HCT116 (cell line): ENCODE measurements around the gene AHI1. TPM values are rescaled to one million over a fixed set of nuclear protein-coding genes. Genes with fewer than 3 reads are reported as not detected.

Source experiments
- ATAC-seq: fragments of 200-7000 bp; cut with Tn5 transposase; 2 replicates; pipeline ENCODE4 v1.9.1; 2020; ENCODE audit warnings: mild to moderate bottlenecking, moderate library complexity
- BruUV-seq: library from RNA; stranded (reverse); fragments of 400-500 nt; replicated peaks from 2 replicates; lab custom pipeline; 2021; lab: Mats Ljungman, UMichigan
- CTCF ChIA-PET: fragments of 300-600 bp; sonication (Branson Sonifier 250); formaldehyde crosslinking; loops from one replicate; lab custom pipeline; 2021; ENCODE audit warnings: antibody characterized with exemption; lab: Charles Lee
- POLR2A ChIA-PET: fragments of 300-600, 350-600 bp; sonication (Branson Sonifier 250); formaldehyde crosslinking; loops from one replicate; lab custom pipeline; 2021; ENCODE audit warnings: antibody characterized with exemption; lab: Charles Lee
- RAD21 ChIA-PET, 2 experiments: fragments of 300-600 bp; sonication (Branson Sonifier 250); formaldehyde crosslinking; loops; one replicate each; lab custom pipeline; 2023; ENCODE audit warnings: low total read pairs in 2 of 2; ENCODE audit not compliant: uncharacterized antibody in 2 of 2, unreplicated experiment in 2 of 2, low non-redundant PET in 1 of 2; lab: Charles Lee
- DNase-seq: peaks from one replicate; pipeline ENCODE4 v3.0.0-alpha.2; 2010; ENCODE audit warnings: low read depth, low spot score
- H2AFZ ChIP-seq: fragments of 200-600 bp; shearing (Covaris generic), sonication (generic); 2 replicates; pipeline ENCODE4 v1.6.1; 2017; ENCODE audit warnings: low read depth, mixed run types, mixed read lengths, antibody characterized with exemption, low read length; ENCODE audit not compliant: poor library complexity, severe bottlenecking
- H3K27ac ChIP-seq: 2 replicates; pipeline ENCODE4 v1.5.1; 2012; ENCODE audit warnings: low read depth, low read length
- H3K27me3 ChIP-seq: fragments of 200-600 bp; sonication (generic); 2 replicates; pipeline ENCODE4 v1.6.1; 2016; ENCODE audit warnings: mixed run types, low read length, mixed read lengths; ENCODE audit not compliant: insufficient read depth
- H3K36me3 ChIP-seq, 2 experiments: fragments of 200-500 bp in 1 of 2; fragments of 200-600 bp in 1 of 2; sonication (Bioruptor generic) in 1 of 2; sonication (generic) in 1 of 2; 2 replicates each; pipeline versions ENCODE4 v1.5.1 to v1.6.1; 2014 to 2016; ENCODE audit warnings: low read length in 2 of 2, inconsistent platforms in 1 of 2, mixed read lengths in 1 of 2, mixed run types in 1 of 2; ENCODE audit not compliant: insufficient read depth in 2 of 2, control insufficient read depth in 1 of 2
- H3K4me1 ChIP-seq, 2 experiments: fragments of 200-600 bp in 1 of 2; sonication (generic) in 1 of 2; 2 replicates each; pipeline versions ENCODE4 v1.5.1 to v1.6.1; 2012 to 2017; ENCODE audit warnings: low read length in 2 of 2, inconsistent platforms in 1 of 2, mild to moderate bottlenecking in 1 of 2, mixed read lengths in 1 of 2, mixed run types in 1 of 2, moderate library complexity in 1 of 2; ENCODE audit not compliant: insufficient read depth in 2 of 2, control insufficient read depth in 1 of 2
- H3K4me2 ChIP-seq: fragments of 200-600 bp; sonication (generic); 2 replicates; pipeline ENCODE4 v1.6.1; 2017; ENCODE audit warnings: mixed run types, low read length, mixed read lengths
- H3K4me3 ChIP-seq, 2 experiments: fragments of 200-600 bp in 1 of 2; sonication (generic) in 1 of 2; replicated peaks in 1 of 2; 2 replicates each; pipeline ENCODE4 v1.5.1; 2011 to 2016; ENCODE audit warnings: low read length in 2 of 2, control low read depth in 1 of 2, low read depth in 1 of 2, mild to moderate bottlenecking in 1 of 2, mixed read lengths in 1 of 2, mixed run types in 1 of 2
- H3K79me2 ChIP-seq: fragments of 200-600 bp; sonication (generic); 2 replicates; pipeline ENCODE4 v1.6.1; 2017; ENCODE audit warnings: mild to moderate bottlenecking, mixed run types, low read length, moderate library complexity, mixed read lengths; ENCODE audit not compliant: insufficient read depth
- H3K9ac ChIP-seq: fragments of 200-600 bp; sonication (generic); 2 replicates; pipeline ENCODE4 v1.6.1; 2016; ENCODE audit warnings: low read length, mixed read lengths
- H3K9me2 ChIP-seq: fragments of 200-600 bp; sonication (generic), shearing (Covaris generic); 2 replicates; pipeline ENCODE4 v1.6.1; 2017; ENCODE audit warnings: mixed run types, mild to moderate bottlenecking, moderate library complexity; ENCODE audit not compliant: insufficient read depth
- H3K9me3 ChIP-seq, 2 experiments: fragments of 200-500 bp in 1 of 2; fragments of 200-600 bp in 1 of 2; sonication (Bioruptor generic) in 1 of 2; sonication (generic) in 1 of 2; 2 replicates each; pipeline ENCODE4 v1.6.1; 2014 to 2017; ENCODE audit warnings: low read length in 2 of 2, mixed read lengths in 2 of 2, inconsistent platforms in 1 of 2, low read depth in 1 of 2, mild to moderate bottlenecking in 1 of 2, mixed run types in 1 of 2, moderate library complexity in 1 of 2; ENCODE audit not compliant: control insufficient read depth in 1 of 2, insufficient read depth in 1 of 2
- H4K20me1 ChIP-seq: fragments of 200-600 bp; sonication (generic), shearing (Covaris generic); 2 replicates; pipeline ENCODE4 v1.6.1; 2017; ENCODE audit warnings: mixed run types, mild to moderate bottlenecking, moderate library complexity; ENCODE audit not compliant: insufficient read depth
- CBX3 ChIP-seq: IDR thresholded peaks from 2 replicates; pipeline ENCODE4 v1.6.1; 2012; ENCODE audit warnings: low read depth
- EGR1 ChIP-seq: IDR thresholded peaks from 2 replicates; pipeline ENCODE4 v1.6.1; 2012; ENCODE audit warnings: low read depth
- ELF1 ChIP-seq: IDR thresholded peaks from 2 replicates; pipeline ENCODE4 v1.6.1; 2012; ENCODE audit warnings: low read depth, borderline replicate concordance
- EZH2 ChIP-seq: fragments of 200-600 bp; sonication (generic); IDR thresholded peaks from 2 replicates; pipeline ENCODE4 v1.6.1; 2017; ENCODE audit warnings: antibody characterized with exemption, mixed run types
- FOSL1 ChIP-seq: IDR thresholded peaks from 2 replicates; pipeline ENCODE4 v1.6.1; 2012; ENCODE audit warnings: low read depth
- POLR2AphosphoS5 ChIP-seq: IDR thresholded peaks from 2 replicates; pipeline ENCODE4 v1.6.1; 2011; ENCODE audit warnings: mild to moderate bottlenecking, low read depth, low read length, moderate library complexity
- SIN3A ChIP-seq: IDR thresholded peaks from 2 replicates; pipeline ENCODE4 v1.6.1; 2012; ENCODE audit warnings: low read depth
- SRF ChIP-seq: IDR thresholded peaks from 2 replicates; pipeline ENCODE4 v1.6.1; 2012; ENCODE audit warnings: low read depth
- intact Hi-C: fragments of 100-400 bp; cut with micrococcal nuclease; formaldehyde crosslinking; loops from 2 replicates; pipeline ENCODE4 v1.10.0; 2022
- total RNA-seq: library from RNA; stranded (reverse); gene quantifications from one replicate; pipeline ENCODE4 v1.2.1, GENCODE V29; 2021; ENCODE audit not compliant: unreplicated experiment
- TF ChIP-seq, protein P1 (sequence below): IDR thresholded peaks from 2 replicates; pipeline ENCODE4 v1.6.1; 2011; ENCODE audit warnings: mild to moderate bottlenecking, low read length, moderate library complexity; ENCODE audit not compliant: insufficient replicate concordance; ENCODE audit errors: extremely low read depth
- TF ChIP-seq, protein P2 (sequence below): IDR thresholded peaks from 2 replicates; pipeline ENCODE4 v1.6.1; 2012

AHI1 gene
- total RNA-seq, 1 experiment from 2014 or later: 29.6 TPM

DNA sequence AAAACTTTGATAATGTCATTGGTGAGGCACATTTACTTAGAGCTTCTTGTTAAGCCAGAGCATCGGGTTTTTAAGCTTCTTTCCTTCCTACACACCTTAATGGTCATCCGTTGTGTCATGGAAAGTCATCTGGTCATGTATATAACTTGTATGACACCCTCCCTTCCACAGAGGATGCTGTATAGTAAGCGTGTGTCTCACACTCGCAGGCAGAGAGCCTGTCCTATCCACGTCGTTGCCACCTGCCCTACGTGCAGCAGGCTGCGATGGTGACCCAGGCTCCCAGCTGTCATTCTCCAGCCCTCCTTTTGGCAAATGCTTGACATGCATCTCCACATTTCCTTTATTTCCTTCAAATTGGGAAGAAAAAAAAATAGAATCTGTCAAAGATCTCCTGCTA is 230.9 kb downstream of the AHI1 start:
- no peaks in the 10 kb centered on the region for H3K27me3 ChIP-seq
- CTCF ChIA-PET: no interaction called here
- TF ChIP-seq CBX3: no peak
- no peak for TF ChIP-seq FOSL1
- no peak for TF ChIP-seq EGR1
- TF ChIP-seq EZH2: no peak
- no peak for TF ChIP-seq SIN3A
- TF ChIP-seq POLR2AphosphoS5: no peak
- TF ChIP-seq SRF: no peak
- TF ChIP-seq, protein P1, sequence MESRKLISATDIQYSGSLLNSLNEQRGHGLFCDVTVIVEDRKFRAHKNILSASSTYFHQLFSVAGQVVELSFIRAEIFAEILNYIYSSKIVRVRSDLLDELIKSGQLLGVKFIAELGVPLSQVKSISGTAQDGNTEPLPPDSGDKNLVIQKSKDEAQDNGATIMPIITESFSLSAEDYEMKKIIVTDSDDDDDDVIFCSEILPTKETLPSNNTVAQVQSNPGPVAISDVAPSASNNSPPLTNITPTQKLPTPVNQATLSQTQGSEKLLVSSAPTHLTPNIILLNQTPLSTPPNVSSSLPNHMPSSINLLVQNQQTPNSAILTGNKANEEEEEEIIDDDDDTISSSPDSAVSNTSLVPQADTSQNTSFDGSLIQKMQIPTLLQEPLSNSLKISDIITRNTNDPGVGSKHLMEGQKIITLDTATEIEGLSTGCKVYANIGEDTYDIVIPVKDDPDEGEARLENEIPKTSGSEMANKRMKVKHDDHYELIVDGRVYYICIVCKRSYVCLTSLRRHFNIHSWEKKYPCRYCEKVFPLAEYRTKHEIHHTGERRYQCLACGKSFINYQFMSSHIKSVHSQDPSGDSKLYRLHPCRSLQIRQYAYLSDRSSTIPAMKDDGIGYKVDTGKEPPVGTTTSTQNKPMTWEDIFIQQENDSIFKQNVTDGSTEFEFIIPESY: no peak
- TF ChIP-seq, protein P2, sequence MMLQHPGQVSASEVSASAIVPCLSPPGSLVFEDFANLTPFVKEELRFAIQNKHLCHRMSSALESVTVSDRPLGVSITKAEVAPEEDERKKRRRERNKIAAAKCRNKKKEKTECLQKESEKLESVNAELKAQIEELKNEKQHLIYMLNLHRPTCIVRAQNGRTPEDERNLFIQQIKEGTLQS: no peak
- TF ChIP-seq ELF1: no peak
- TF ChIP-seq, all 23 proteins: peak for 0
- no peak overlapping the region for H2AFZ ChIP-seq
- no peak for DNase-seq
- no peaks in the 10 kb centered on the region for H3K36me3 ChIP-seq
- POLR2A ChIA-PET: no interaction called here
- H3K79me2 ChIP-seq: no peaks in the 10 kb centered on the region
- RAD21 ChIA-PET: no interaction called here
- BruUV-seq: no TSS peak
- no peak overlapping the region for H3K4me2 ChIP-seq
- no peak for ATAC-seq
- no peaks in the 10 kb centered on the region for H3K9me3 ChIP-seq
- H3K4me3 ChIP-seq: no peak overlapping the region
- H3K27ac ChIP-seq: no peak overlapping the region
- intact Hi-C loops: no loop called here
- no peaks in the 10 kb centered on the region for H3K9me2 ChIP-seq
- H4K20me1 ChIP-seq: no peaks in the 10 kb centered on the region
- no peaks in the 10 kb centered on the region for H3K4me1 ChIP-seq
- H3K9ac ChIP-seq: no peak overlapping the region
